GM18520 (cell line): ENCODE data around the gene PPM1H.
"Not testable (repeated sequence)": the region's sequence is repeated elsewhere in the genome, so short reads cannot be mapped to it uniquely, and the experiment has no call there.

Experiments used
- ATAC-seq: cut with Tn5 transposase; IDR thresholded peaks from one replicate; pipeline ENCODE4 v1.9.1; 2021; ENCODE audit not compliant: unreplicated experiment

Gene PPM1H

DNA sequence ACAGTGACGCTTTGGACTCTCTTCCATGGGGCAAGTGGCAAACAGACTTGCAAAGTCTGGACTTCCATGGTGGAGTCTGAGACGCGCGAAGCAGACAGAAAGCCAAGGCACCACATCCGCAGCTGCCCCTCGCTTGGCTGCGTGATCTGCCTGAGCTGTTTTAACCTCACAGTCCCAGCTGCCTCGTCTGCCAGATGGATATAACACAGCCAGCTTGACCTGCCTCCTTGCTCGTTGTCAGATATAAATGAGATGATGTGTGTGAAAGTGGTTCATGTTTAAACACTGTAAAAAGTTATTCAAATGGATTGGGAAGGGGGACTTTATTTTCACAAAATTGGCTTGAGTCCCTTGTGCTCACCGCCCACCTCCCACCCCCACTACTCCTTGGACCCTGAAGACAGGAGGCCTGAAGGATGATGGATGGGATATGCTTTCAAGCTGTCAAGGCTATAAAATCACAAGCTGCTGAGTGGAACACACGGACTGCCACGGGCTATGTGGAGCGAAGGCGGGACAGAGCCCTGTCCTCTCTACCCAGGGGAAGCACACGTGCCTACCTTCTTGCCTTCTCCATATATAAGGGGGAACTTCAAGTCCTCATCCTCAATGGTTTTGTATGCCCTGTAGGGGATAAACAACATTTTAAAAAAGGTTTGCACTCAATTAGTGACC lies 241.4 kb downstream of the PPM1H start:
- no peak for ATAC-seq

GRCh38 chr12:62692884-62693283 lies 242.1 kb downstream of the PPM1H start:
- ATAC-seq, result no peak

DNA sequence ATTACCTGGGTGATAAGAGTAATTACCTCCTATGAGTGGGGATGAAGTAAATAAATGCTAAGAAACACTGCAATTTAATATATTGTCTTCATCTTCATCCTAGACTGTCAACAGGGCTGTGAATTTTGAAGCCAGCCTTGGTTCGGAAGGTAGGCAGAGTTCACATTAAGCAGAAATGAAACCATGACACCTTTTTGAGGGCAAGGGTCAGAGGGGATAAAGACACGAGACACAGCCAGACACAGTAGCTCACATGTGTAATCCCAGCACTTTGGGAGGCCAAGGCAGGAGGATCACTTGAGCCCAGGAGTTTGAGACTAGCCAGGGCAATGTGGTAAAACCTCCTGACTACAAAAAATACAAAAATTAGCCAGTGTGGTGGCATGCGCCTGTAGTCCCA lies 243.6 kb downstream of the PPM1H start:
- ATAC-seq, result no peak

DNA sequence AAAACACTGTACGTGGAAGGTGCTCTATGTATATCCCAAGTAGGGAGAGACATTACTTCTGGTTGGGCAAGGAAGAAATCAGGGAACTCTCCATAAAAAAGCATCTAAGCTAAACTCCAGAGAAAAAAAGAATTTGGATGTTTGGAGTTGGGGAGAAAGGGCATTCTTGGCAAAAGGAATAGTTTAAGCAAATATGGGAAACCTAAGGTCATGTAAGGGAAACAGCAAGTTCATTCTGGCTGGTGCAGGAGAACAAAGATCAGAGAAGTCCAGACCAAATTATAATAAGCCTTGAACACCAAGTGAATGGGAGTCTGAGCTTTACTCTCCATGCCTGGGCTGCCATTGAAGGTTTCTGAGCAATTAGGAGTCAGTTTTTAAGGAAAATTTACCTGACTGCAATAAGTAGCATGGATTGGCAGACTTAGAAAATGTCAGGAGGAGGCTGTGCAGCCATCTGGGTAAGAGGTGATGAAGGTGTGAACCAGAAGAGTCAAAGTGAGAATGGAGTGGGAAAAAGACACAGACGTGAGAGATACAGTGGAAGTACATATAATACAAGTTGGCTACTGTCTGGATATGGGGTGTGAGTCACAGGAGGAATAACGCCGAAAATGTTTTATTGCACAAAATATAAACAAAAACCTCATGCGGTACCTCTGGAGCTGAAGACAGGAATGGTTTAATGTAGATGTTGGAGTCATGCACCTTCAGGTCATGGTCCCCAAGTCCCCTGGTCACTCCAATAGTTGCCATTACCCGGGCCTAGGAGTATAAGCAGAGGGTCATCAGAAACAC lies 245.7 kb downstream of the PPM1H start:
- no peak for ATAC-seq

- ATAC-seq, result no peak
These were observed 248.0 kb downstream of the PPM1H start for GRCh38 chr12:62686938-62687337.

DNA sequence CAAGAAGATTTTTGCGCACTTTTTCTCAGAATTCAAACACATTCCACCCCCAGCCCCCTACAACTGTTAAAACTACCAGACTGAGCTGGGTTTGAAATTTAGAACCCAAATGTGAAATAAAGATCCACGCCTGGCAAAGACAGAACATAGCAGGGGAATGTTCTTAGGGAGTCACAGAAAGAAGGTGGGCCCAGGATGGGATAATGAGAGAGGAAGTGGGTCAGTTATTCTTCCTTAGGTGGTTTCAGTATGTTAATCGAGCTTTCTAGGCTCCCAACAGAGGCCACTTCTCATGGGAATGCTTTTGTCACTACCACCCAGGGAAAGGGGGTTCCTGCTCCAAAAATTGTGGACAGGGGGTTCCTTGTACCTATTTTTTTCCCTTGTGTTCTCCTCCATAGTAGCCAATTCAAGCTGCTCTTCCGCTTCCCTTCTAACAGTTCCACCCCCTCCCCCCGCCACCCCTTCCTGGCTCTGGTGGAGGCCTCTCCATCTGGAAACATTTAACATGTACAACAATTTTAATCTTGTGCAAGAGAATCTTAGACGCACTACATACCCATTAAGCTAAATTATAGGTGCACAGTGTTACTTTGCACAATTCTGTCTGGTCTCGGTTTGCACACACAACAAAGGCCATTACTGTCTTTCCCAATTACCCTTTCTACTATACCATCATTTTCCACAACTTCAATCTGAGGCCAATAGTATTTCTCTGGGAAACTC lies 250.2 kb downstream of the PPM1H start:
- ATAC-seq, result no peak

- ATAC-seq, result no peak
These were observed 251.0 kb downstream of the PPM1H start for GRCh38 chr12:62683776-62684569.

GRCh38 chr12:62681306-62681705 lies 253.6 kb downstream of the PPM1H start:
- no peak for ATAC-seq

GRCh38 chr12:62679608-62680007 lies 255.3 kb downstream of the PPM1H start:
- ATAC-seq, result no peak

- no peak for ATAC-seq
These were observed 257.6 kb downstream of the PPM1H start for GRCh38 chr12:62677355-62677754.

- ATAC-seq, result no peak
These were observed 258.2 kb downstream of the PPM1H start for GRCh38 chr12:62676521-62677307.

DNA sequence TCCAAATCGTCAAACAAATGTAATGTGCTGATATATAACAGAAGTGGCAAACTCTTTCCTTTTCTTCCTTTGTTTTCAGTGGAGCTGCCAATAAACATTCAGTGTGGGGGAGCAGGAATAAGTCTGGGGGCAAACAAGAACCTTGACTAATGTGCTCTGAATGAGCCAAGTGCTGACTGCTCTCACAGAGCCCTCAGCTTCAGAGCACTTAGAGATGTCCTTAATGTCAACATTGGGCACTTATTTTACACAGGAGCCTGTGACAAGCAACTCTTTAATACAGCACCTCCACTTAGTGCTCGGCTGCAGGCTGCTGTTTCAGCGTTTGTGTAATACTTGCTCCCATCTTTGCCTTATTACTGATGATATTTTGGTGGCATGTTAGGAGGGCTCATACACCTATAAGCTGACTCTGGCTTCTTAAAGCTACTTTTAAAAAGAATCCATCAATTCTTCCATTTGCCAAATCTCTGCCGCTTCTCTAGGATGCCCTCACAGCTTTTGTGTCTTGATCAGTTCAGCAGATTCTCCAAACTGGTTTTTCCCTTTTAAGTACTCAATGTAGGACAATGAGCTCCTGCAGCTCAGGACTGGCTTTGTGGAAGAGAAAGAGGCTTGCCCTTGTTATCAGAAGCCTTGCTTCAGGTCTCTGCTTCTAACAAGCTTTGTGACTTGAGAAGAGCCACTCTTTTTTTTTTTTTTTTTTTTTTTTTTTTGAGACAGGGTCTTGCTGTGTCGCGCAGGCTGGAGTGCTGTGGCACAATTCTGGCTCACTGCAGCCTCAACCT lies 261.7 kb downstream of the PPM1H start:
- ATAC-seq, result no peak

DNA sequence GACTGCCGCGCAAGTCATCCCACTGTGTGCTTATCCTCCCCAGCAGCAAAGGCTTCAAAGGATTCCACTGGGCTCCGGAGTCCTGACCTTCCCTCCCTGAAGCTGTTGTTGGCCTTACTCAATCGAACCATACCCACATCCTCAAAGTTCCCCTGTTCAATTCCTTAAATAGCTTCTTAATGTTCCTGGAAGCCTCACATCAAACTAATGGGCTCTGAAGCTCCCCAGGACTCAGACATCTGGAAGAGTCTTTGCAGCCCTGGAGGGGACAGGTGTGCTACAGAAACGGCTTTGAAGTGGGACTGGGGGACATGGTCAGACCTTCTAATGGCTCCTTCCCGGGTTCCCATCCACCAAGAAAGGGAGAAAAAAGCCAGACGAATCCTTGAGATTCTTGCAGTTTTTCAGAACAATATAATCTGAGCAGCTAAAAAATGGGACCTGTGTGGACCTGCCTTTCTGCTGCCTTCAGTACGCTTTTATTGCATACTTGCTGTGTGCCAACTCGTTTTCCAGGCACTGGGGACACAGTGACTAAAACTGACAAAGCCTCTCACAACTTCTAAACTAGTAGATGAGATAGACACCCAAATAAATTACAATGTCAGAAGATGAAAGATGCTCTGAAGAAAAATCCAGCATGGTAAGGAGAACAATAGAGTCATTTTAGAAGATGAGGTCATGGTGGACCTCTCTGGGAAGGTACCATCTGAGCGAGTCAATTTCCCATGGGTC lies 263.8 kb downstream of the PPM1H start:
- no peak for ATAC-seq

GRCh38 chr12:62668782-62669181 lies 266.2 kb downstream of the PPM1H start:
- no peak for ATAC-seq

DNA sequence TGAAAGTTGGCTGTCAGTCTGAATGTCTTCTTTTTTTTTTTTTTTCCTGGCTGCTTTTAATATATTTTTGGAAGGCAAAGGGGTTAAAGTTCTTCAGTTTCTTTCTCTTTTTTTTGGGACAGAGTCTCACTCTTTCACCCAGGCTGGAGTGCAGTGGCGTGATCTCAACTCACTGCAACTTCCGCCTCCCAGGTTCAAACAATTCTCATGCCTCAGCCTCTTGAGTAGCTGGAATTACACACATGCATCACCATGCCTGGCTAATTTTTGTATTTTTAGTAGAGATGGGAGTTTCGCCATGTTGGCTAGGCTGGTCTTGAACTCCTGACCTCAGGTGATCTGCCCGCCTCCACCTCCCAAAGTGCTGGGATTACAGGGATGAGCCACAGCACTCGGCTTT lies 270.0 kb downstream of the PPM1H start:
- ATAC-seq, result not testable (repeated sequence)

- no peak for ATAC-seq
These were observed 274.2 kb downstream of the PPM1H start for GRCh38 chr12:62660756-62661155.

DNA sequence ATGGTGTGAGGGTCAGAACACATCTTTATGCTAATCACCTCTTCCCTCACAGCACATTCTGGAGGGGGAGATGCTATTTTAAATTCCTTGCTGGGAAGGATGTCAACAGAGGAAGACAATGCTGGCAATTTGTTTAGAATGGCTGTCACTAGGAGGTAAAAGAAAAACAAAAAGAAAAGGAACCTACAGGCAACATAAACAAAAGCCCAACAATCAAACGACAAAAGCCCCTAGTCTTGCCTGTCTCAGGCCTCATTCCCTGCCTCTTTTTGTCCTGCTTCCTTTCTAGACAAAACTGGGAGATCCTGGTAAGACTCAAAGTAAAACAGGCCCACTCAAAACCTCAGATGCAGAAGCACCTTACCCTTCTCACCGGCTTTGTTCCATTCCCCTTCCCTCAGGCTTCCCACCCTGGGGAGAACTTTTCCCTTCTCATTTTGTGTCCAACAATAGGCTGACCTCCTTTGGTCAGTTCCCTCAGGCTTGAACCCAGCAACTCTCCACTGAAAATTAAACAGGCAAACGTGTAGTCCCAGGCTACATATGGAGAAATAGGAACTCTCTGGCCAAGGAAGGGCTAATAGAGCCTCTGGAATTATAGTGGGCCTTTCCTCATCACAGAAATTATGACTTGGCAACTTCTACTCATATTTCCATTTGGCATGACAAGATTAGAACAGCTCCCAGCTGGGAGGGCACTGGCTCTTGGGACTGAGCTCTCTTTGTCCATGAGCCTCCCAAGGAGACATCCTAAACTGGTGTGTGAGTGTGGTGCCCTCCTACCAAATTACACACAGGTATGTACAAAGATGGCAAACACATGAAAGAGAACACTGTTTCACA lies 275.3 kb downstream of the PPM1H start:
- no peak for ATAC-seq

DNA sequence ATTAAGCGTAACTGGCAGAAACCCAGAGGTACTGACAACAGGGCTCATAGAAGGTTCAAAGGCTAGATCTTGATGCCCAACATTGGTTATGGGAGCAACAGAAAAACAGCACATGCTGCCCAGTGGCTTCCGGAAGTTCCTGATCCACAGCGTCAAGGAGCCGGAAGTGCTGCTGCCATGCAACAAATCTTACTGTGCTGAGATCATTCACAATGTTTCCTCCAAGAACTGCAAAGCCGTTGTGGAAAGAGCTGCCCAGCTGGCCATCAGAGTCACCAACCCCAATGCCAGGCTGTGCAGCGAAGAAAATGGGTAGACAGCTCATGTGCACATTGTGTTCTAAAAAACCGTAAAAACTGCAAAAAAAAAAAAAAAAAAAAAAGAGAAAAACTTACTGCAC lies 276.0 kb downstream of the PPM1H start:
- ATAC-seq, result no peak
